ENCODE results near the gene NLGN1.

The NLGN1 gene

DNA sequence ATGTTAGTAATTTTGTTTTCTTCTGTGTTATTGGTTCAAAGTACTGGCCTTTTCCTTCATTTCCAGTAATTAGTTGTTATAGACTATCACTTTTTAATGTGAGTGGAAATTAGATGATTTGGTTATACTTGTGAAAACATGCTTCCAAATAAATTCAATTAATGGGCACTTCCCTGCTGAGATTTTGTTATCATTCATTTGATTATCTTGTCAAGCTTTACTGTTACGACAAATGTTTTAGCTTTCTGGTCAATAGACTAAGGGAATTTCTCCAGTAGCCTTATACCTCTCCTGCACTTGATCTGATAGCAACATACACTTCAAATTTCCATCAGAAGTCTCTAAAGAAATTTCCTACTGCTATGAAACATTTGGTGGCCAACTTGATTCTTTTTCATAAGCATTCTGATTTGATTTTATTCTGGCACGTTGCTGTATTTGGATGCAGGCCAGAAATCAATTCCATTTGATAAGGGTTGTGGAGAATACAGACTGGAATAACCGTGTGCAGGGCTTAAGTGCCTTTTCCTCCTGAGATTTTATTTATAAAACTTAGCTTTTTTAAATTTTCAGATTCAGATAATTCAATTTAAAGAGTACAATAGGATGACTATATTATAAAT, 887.8 kb downstream of the NLGN1 start:
- DNase-seq (ENCODE audit: low read depth): no peak

- no peak for DNase-seq (ENCODE audit: low read depth)
These were observed 890.2 kb downstream of the NLGN1 start for GRCh38 chr3:174287705-174288104.

GRCh38 chr3:174294616-174295015, 897.1 kb downstream of the NLGN1 start:
- DNase-seq (ENCODE audit: low read depth): no peak

GRCh38 chr3:174295306-174296092, 898.0 kb downstream of the NLGN1 start:
- no peak for DNase-seq (ENCODE audit: low read depth)

DNA sequence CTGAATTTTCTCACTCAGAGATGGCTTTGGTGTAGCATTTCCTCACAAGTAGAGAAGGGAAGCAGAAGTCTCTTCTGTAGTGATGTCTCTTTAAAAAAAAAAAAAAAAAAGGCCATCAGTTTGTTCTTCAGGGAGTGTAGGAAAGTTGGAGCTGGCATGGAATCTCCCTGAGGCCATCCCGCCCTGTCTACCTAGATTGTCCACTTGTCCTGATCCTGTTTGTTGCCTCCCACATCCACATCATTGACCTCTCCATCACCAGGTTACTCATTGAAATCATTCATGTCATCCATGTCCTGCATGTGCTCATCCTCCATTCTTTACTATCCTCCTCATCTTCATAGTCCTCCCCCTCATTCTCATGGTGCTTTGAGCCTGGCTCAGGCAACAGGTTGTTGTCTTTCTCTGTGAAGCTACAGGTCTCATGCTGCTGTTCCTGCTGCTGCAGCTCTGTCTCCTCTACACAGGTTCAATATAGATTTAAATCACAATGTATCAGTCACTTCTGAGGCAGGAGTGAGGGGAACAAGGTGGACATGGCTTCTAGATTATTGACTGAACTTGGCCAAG, 905.3 kb downstream of the NLGN1 start:
- no peak for DNase-seq (ENCODE audit: low read depth)

- no peak for DNase-seq (ENCODE audit: low read depth)
These were observed 906.5 kb downstream of the NLGN1 start for GRCh38 chr3:174303907-174304560.

GRCh38 chr3:174308736-174309135, 911.2 kb downstream of the NLGN1 start:
- no peak for DNase-seq (ENCODE audit: low read depth)

DNA sequence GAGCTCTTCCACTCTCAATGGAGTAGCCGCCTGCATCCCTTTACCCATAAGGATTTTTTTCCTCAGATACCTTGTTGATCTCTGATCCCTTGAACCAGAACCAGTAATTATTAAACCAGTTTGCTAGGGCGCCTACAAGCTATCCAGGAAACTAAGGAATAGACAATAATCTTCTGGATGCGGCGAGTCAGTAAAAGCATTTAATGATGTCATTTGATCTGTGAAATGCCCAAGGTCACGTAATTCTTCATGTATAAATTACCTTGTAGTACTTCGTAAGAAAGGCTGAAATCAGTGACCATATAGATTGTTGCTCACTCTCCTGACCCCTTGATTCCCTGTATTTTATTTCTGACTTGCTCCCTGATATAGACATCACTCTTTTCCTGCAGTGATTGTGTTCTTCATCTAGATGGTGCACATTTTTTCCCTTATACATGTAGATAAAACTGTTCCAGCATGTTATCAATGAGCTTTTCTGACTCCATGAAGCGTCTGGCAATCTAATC, 913.0 kb downstream of the NLGN1 start:
- no peak for DNase-seq (ENCODE audit: low read depth)

- DNase-seq (ENCODE audit: low read depth): no peak
These were observed 917.7 kb downstream of the NLGN1 start for GRCh38 chr3:174315225-174315624.

DNA sequence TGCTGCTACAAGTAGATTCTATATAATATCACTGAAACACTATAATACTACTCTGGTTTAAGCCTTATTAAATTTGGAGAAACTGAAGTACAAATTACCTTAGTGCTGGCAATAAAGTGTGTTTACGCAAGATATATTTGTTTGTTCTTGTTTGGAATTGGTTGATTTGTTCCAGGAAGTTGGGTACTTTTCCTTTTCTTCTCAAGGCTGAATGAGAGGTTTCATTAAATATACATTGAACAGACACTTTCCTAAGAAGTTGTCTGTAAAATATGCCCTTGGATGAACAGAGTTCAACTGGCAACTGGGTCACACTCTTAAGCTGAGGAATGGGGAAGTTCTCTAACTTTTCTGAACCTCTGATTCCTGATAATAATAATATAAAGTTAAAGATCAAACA, 919.5 kb downstream of the NLGN1 start:
- DNase-seq (ENCODE audit: low read depth): no peak

GRCh38 chr3:174318181-174318580, 920.6 kb downstream of the NLGN1 start:
- no peak for DNase-seq (ENCODE audit: low read depth)

DNA sequence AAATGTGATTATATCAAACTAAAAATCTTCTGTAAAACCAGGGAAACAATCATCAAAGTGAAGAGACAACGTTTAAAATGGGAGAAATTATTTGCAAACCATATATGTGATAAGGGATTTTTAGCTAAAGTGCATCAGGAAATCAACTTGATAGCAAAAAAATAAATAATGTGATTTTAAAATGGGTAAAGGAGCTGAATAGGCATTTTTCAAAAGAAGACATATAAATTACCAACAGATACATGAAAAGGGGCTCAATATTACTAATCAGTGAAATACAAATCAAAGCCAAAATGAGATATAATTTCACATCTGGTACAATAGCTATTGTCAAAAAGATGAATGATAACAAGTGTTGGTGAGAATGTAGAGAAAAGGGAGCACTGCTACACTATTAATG, 924.0 kb downstream of the NLGN1 start:
- no peak for DNase-seq (ENCODE audit: low read depth)

- DNase-seq (ENCODE audit: low read depth): no peak
These were observed 925.2 kb downstream of the NLGN1 start for GRCh38 chr3:174322789-174323188.

GRCh38 chr3:174325171-174325570, 927.6 kb downstream of the NLGN1 start:
- no peak for DNase-seq (ENCODE audit: low read depth)

DNA sequence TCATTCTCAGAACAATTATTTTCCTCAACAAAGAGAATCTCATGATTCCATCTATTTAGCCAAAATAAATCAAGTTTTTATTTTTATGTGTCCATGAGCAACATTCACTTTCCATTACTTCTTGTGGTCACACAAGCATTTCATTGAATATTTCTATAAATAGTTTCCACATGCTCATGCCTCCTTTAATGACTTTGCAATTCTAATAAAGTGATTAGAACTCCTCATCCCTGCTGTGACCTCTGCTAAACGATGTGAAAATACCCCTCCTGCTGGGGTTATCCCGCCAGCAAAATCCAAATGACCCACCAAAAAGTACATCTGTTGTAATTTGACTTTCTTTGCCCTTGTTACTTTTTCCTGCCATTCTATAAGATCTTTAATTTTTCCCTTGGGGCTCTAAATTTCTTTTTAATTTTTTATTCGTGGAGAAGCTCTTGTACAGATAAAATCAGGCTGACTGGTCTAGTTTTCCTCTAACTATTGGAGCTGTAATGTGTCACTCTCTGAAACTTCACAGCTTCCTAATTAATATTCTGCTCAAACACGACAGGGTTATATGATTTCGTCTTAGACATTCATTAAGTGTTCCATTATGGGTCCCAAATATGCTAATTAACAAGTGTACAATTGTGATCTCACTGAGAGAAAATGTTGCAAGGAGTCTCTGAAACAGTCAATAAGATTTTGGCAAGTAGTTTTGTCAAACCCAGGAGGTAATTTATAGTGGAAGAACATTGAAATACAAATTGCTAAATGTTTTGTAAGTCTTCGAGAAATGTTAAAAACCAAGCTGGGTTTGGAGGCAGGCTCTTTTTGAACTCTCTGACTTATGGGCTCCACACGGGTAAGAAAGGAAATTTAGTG, 928.5 kb downstream of the NLGN1 start:
- DNase-seq (ENCODE audit: low read depth): no peak

DNA sequence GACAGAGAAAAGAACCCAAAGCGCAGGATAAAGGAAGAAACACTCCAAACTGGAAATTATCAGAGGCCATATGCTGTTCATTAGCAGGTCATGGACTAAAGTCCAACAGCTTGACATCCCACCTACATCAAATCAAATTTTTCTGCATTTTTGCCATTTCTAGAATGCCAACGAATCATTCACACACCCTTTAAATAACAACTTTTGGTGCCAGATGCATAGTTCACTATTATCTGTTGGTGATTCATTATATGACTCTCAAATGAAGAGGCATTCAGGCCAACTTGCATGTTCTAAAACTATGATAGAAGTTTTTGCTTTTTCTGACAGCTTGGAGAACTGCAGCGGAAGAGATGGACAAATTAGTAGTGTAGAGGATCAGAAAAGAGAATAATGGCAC, 931.8 kb downstream of the NLGN1 start:
- no peak for DNase-seq (ENCODE audit: low read depth)

- DNase-seq (ENCODE audit: low read depth): no peak
These were observed 932.8 kb downstream of the NLGN1 start for GRCh38 chr3:174330303-174330702.

GRCh38 chr3:174331095-174331800, 933.7 kb downstream of the NLGN1 start:
- DNase-seq (ENCODE audit: low read depth): no peak

- DNase-seq (ENCODE audit: low read depth): no peak
These were observed 934.8 kb downstream of the NLGN1 start for GRCh38 chr3:174332391-174332790.

GRCh38 chr3:174333640-174334039, 936.1 kb downstream of the NLGN1 start:
- DNase-seq (ENCODE audit: low read depth): no peak

DNA sequence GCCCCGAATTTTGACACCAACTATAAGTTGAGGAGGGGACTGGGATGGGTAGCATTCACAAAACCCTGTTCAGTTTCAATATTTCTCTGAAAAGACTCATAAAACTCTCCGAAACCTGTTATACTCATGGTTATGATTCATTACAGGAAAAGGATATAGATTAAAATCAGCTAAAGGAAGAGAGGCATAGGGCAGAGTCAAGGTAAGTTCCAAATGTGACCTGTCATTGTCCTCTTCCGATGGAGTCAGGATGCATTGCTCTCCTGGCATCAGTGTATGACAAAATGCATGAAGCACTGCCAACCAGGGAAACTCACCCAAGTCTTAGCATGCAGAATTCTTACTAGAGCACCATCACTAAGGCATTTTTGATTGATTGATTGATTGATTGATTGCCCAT, 936.6 kb downstream of the NLGN1 start:
- DNase-seq (ENCODE audit: low read depth): no peak
